Measurements from ENCODE around the gene TMEM245.

DNA sequence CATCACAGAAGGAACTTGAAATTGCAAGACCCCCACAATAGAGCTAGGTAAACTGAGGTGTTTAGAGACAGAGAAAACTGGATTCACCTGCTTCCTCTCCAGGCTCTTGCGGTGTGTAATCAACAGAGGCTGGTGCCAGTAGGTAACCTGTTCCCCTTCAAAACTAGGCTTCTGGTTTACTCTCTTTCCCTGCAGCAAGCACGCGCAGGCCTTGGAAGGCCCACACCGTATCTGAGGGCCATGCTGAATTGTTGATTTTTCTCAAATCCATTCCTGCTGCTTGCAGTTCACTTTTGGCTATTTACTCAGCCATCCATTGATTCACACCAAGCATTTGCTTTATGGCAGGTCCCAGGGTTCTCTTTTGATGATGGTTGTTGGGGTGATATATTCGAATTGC, 48.0 kb upstream of the TMEM245 start:
- TF ChIP-seq EP300 (IDR thresholded peaks at IDR 0.05) (no peak), POLR2A (IDR thresholded peaks at IDR 0.05) (no peak)
- TF ChIP-seq, protein P1, sequence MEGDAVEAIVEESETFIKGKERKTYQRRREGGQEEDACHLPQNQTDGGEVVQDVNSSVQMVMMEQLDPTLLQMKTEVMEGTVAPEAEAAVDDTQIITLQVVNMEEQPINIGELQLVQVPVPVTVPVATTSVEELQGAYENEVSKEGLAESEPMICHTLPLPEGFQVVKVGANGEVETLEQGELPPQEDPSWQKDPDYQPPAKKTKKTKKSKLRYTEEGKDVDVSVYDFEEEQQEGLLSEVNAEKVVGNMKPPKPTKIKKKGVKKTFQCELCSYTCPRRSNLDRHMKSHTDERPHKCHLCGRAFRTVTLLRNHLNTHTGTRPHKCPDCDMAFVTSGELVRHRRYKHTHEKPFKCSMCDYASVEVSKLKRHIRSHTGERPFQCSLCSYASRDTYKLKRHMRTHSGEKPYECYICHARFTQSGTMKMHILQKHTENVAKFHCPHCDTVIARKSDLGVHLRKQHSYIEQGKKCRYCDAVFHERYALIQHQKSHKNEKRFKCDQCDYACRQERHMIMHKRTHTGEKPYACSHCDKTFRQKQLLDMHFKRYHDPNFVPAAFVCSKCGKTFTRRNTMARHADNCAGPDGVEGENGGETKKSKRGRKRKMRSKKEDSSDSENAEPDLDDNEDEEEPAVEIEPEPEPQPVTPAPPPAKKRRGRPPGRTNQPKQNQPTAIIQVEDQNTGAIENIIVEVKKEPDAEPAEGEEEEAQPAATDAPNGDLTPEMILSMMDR (IDR thresholded peaks at IDR 0.05): no peak
